Pancreas (tissue), 10 donors: ENCODE measurements around the gene SFXN4. TPM values are rescaled to one million over a fixed set of nuclear protein-coding genes. Genes with fewer than 3 reads are reported as not detected.
"Not testable (repeated sequence)": the region's sequence is repeated elsewhere in the genome, so short reads cannot be mapped to it uniquely, and the experiment has no call there.

Experiments used
- ATAC-seq, 4 donors: fragments of 200-7000 bp; cut with Tn5 transposase; one replicate each; pipeline versions ENCODE4 v1.8.0 to v1.9.1; 2020; ENCODE audit warnings: mild to moderate bottlenecking in 4 of 4, moderate library complexity in 4 of 4
- DNase-seq, 6 donors: peaks; one replicate each; pipeline ENCODE4 v3.0.0-alpha.2; 2020
- FAIRE-seq: peaks from 2 replicates; lab custom pipeline; 2012; peaks lifted over from hg19 to GRCh38; lab: Jason Lieb, UNC
- H3K27ac ChIP-seq, 4 donors: fragments of 200-600 bp; sonication (generic); 1 replicate in 3 of 4; 2 replicates in 1 of 4; pipeline versions ENCODE4 v1.5.0 to v1.8.0; 2020
- H3K27me3 ChIP-seq, 4 donors: fragments of 200-600 bp; one replicate each; pipeline ENCODE4 v1.8.0; 2021
- H3K36me3 ChIP-seq, 3 donors: fragments of 200-600 bp; sonication (generic) in 1 of 3; one replicate each; pipeline versions ENCODE4 v1.5.0 to v1.8.0; 2020 to 2021
- H3K4me1 ChIP-seq, 3 donors: fragments of 200-600 bp; one replicate each; pipeline ENCODE4 v1.8.0; 2021
- H3K4me3 ChIP-seq, 4 donors: fragments of 200-600 bp; sonication (generic) in 2 of 4; one replicate each; pipeline versions ENCODE4 v1.5.0 to v1.8.0; 2020 to 2021
- H3K9me3 ChIP-seq, 4 donors: fragments of 200-600 bp; one replicate each; pipeline ENCODE4 v1.8.0; 2021
- WGBS, 2 donors: extraction: QIAGEN DNeasy Blood & Tissue Kit; methylation state at CpG; one replicate each; pipeline ENCODE4 v1.1.7; 2013; 5-methylcytosine and 5-hydroxymethylcytosine counted together
- intact Hi-C, 3 donors: fragments of 100-400 bp; cut with DNase I; formaldehyde crosslinking; loops; one replicate each; pipeline versions ENCODE4 v1.11.1 to v1.14.2; 2022
- polyA plus RNA-seq, 2 donors: library from polyadenylated mRNA; stranded (reverse); fragments of 200-250 nt; gene quantifications; one replicate each; pipeline ENCODE4 v1.2.3, GENCODE V29; 2013
- total RNA-seq, 6 donors: library from RNA; stranded (reverse); fragmentation: NEBNext Ultra II Directional in 4 of 6; extraction: Animal tissue kit (Norgen Biotek cat#: 25700) in 4 of 6; gene quantifications; one replicate each; pipeline versions ENCODE4 v1.2.1 to v1.2.4, GENCODE V29; 2021 to 2023
- TF ChIP-seq, protein P1 (sequence below), 4 donors: fragments of 200-600 bp; sonication (generic) in 3 of 4; IDR thresholded peaks; one replicate each; pipeline versions ENCODE4 v1.5.0 to v1.8.0; 2021; ENCODE audit warnings: antibody characterized with exemption in 4 of 4
- donor health status: healthy with polysubstance abuse.
- donor health status: DM: no; HTN: no; CAD: no; lungs with moderate emphysema.
- donor health status: DM: no; HTN: no; CAD: no.
- donor health status: control.
- donor health status: control.
- donor health status: Bipolar disorder and iron deficiency.
- donor health status: DM: yes; HTN: yes; CAD: no.
- donor health status: DM: no; HTN: no; CAD: no.
- donor health status: DM: no; HTN: no; CAD: no.
- donor health status: DM: yes; HTN: yes; CAD: no.

Gene SFXN4
- total and polyA plus RNA-seq, 8 donors = 16.1 to 58.6 (median 22.5) TPM

DNA sequence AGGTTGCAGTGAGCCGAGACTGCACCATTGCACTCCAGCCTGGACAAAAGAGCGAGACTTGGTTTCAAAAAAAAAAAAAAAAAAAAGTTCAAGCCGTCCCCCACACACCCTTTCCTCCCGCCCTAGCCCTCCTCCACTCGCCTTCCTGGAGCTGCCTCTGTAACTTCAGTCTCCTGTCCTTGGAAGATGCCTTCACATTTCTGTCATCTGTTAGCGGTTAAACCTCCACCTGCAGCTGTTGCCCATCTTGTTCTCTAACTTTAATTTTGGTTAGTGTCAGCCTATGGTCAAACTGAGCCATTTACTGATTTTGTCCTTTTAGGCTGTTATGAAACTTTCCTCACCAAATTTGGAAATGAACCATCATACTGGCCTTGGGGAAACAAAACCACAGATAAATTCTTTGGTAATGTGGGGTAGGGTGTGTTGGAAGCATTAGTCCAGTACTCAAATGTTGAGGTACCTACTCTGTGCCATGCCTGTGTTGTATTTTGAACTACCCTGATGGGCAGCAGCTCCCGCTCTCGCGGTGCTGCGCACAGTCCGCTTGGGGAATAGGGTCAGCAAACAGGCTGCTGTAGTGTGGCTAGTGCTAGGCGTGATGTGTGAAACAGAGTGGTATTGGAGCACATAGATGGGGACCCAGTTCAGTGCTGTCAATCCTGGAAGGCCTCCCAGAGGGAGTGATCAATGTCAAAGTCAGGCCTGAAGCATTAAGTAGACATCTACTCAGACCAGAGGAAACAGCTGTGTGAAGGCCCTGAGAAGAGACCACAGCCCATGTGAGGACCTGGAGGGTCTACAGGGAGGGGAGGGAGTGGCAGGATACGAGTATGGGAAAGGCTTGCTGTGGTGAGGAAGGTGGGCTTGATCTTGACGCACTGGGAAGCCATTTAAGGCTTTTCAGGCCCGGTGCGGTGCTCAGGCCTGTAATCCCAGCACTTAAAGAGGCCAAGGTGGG is 26.9 kb downstream of the SFXN4 start:
- no peak for ATAC-seq
- H3K4me1 ChIP-seq = no peaks in the 10 kb centered on the region
- TF ChIP-seq, protein P1, sequence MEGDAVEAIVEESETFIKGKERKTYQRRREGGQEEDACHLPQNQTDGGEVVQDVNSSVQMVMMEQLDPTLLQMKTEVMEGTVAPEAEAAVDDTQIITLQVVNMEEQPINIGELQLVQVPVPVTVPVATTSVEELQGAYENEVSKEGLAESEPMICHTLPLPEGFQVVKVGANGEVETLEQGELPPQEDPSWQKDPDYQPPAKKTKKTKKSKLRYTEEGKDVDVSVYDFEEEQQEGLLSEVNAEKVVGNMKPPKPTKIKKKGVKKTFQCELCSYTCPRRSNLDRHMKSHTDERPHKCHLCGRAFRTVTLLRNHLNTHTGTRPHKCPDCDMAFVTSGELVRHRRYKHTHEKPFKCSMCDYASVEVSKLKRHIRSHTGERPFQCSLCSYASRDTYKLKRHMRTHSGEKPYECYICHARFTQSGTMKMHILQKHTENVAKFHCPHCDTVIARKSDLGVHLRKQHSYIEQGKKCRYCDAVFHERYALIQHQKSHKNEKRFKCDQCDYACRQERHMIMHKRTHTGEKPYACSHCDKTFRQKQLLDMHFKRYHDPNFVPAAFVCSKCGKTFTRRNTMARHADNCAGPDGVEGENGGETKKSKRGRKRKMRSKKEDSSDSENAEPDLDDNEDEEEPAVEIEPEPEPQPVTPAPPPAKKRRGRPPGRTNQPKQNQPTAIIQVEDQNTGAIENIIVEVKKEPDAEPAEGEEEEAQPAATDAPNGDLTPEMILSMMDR (IDR thresholded peaks at IDR 0.05) = no peak
- no peak overlapping the region for H3K27ac ChIP-seq
- H3K27me3 ChIP-seq = no peaks in the 10 kb centered on the region
- no peak overlapping the region for H3K4me3 ChIP-seq
- WGBS, 2 donors = 96 to 97% methylated on average over 16 of the region's 16 CpGs
- peak in 1 of 6 donors; percentile 35 for DNase-seq
- H3K9me3 ChIP-seq = no peaks in the 10 kb centered on the region
- no peaks in the 10 kb centered on the region for H3K36me3 ChIP-seq
- FAIRE-seq = no peak
- intact Hi-C loops = no loop called here

DNA sequence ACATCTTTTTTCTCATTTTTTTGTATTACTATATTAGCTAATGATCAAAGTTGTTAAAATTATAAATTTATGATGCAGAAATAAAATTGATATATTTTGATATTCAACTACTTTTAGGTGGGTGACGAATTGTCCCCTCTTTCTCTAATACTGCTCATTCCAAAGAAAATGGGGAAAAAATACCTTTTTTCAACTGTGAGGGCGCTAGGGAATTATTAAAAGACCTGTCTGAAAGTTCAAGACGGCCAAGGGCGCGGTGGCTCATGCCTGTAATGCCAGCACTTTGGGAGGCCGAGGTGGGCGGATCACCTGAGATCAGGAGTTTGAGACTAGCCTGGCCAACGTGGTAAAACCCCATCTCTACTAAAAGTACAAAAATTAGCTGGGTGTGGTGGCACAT is 27.6 kb downstream of the SFXN4 start:
- H3K36me3 ChIP-seq, H3K27ac ChIP-seq, H3K4me3 ChIP-seq, H3K4me1 ChIP-seq, intact Hi-C loops, H3K27me3 ChIP-seq, H3K9me3 ChIP-seq, FAIRE-seq, ATAC-seq: not testable (repeated sequence)
- DNase-seq = peak in 1 of 6 donors; percentile 14
- 81 to 86% methylated on average over 8 of the region's 8 CpGs for WGBS, 2 donors

DNA sequence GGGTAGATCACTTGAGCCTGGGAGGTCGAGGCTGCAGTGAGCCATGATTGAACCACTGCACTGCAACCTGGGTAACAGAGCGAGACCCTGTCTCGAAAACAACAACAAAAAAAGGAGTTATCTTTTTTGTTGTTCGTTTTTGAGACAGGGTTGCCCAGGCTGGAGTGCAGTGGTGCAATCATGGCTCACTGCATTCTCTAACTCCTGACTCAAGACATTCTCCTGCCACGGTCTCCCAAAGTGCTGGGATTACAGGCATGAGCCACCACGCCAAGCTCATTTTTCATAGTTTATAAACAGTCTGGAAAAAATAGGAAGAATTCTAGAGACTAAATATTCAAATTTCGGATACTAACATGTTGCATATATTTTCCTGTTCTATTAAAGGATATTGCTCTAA is 29.4 kb downstream of the SFXN4 start:
- DNase-seq (peak in 1 of 6 donors; percentile 13), ATAC-seq (no peak), FAIRE-seq (no peak)
- H3K36me3 ChIP-seq = peaks cover 0 to 4% (median 0%) of the 10 kb centered on the region in 3 donors
- TF ChIP-seq, protein P1 (IDR thresholded peaks at IDR 0.05) = no peak
- no peaks in the 10 kb centered on the region for H3K4me1 ChIP-seq
- H3K27ac ChIP-seq = no peak overlapping the region
- no peak overlapping the region for H3K4me3 ChIP-seq
- H3K9me3 ChIP-seq = no peaks in the 10 kb centered on the region
- intact Hi-C loops = no loop called here
- H3K27me3 ChIP-seq = no peaks in the 10 kb centered on the region
- 88 to 92% methylated on average over 7 of the region's 7 CpGs for WGBS, 2 donors

DNA sequence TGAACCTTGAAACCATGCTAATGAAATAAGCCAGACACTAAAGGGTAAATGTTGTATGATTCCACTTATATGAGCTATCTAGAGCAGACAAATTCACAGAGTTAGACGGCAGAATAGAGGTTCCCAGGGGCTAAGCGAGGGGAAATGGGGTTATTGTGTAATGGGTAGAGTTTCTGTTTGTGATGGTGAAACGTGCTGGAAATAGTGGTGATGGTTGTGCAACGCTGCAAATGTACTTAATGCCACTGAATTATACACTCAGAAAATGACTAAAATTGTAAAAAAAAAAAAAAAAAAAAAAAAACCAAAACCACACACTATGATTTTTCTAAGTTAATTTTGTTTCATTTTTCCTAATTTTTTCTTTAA is 30.0 kb downstream of the SFXN4 start:
- no peaks in the 10 kb centered on the region for H3K27me3 ChIP-seq
- H3K4me3 ChIP-seq = no peak overlapping the region
- DNase-seq (no peak), FAIRE-seq (no peak), ATAC-seq (peak in 1 of 4 donors; percentile 57)
- no peak overlapping the region for H3K27ac ChIP-seq
- peaks cover 0 to 5% (median 4%) of the 10 kb centered on the region in 3 donors for H3K36me3 ChIP-seq
- 84 to 90% methylated on average over 4 of the region's 4 CpGs for WGBS, 2 donors
- intact Hi-C loops = no loop called here
- H3K4me1 ChIP-seq = no peaks in the 10 kb centered on the region
- H3K9me3 ChIP-seq = no peaks in the 10 kb centered on the region
- TF ChIP-seq, protein P1 (IDR thresholded peaks at IDR 0.05) = no peak

DNA sequence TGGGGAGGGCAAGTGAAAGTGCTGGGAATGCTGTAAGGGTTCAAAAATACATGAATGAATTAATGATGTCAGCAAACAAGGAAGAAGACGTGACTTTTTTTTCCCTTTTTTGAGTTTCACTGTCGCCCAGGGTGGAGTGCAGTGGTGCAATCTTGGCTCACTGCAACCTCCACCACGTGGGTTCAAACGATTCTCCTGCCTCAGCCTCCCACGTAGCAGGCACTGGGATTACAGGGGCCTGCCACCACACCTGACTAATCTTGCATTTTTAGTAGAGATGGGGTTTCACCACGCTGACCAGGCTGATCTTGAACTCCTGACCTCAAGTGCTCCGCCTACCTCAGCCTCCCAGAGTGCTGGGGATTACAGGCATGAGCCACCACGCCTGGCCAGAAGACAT is 31.6 kb downstream of the SFXN4 start:
- ATAC-seq (no peak), DNase-seq (peak in 1 of 6 donors; percentile 16), FAIRE-seq (no peak)
- Histone ChIP-seq H3K4me1 (no peaks in the 10 kb centered on the region), H3K27me3 (no peaks in the 10 kb centered on the region), H3K27ac (no peak overlapping the region), H3K4me3 (no peak overlapping the region), H3K9me3 (no peaks in the 10 kb centered on the region), H3K36me3 (peaks cover 0 to 21% (median 4%) of the 10 kb centered on the region in 3 donors)
- TF ChIP-seq, protein P1 (IDR thresholded peaks at IDR 0.05) = no peak
- whole genome bisulfite sequencing, 2 donors = 87 to 96% methylated on average over 8 of the region's 8 CpGs
- intact Hi-C loops = no loop called here
